Measurements from ENCODE around the gene KDM6A.
"Not testable (repeated sequence)": the region's sequence is repeated elsewhere in the genome, so short reads cannot be mapped to it uniquely, and the experiment has no call there.

KDM6A gene

DNA sequence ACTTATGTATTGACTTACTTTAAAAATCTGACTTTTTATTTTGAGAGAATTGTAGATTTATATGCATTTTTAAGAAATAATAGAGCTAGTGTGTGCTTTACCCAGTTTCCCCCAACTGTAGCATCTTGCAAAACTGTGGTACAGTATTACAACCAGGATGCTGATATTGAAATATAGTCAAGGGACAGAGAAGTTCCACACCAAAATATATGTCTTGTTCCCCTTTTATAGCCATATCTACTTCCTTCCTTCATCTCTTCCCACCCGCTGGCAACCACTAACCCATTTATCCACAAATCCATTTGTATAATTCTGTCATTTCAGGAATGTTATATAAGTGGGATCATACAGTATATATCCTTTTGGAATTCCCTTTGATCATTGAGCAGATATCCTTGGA, 16.8 kb downstream of the KDM6A start:
- DNase-seq (ENCODE audit: low read depth, low spot score): no peak

DNA sequence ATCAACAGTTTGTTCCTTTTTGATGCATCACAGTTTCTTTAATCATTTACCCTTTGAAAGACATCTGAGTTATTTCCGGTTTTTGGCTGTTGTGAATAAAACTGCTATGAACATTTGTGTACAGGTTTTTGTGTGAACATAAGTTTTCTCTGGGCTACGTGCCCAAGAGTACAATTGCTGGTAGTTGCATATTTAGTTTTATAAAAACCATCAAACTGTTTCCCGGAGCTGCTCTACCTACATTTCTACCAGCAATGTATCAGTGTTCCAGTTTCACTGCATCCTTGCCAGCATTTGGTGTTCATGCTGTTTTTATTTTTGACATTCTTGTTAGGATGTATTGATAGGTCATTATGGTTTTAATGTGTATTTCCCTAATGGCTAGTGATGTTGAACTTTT, 17.3 kb downstream of the KDM6A start:
- no peak for DNase-seq (ENCODE audit: low read depth, low spot score)

- not testable (repeated sequence) for DNase-seq (ENCODE audit: low read depth, low spot score)
Observed at GRCh38 chrX:44890687-44891086, 17.7 kb downstream of the KDM6A start.

- DNase-seq (ENCODE audit: low read depth, low spot score): no peak
Observed at GRCh38 chrX:44891642-44892041, 18.7 kb downstream of the KDM6A start.

DNA sequence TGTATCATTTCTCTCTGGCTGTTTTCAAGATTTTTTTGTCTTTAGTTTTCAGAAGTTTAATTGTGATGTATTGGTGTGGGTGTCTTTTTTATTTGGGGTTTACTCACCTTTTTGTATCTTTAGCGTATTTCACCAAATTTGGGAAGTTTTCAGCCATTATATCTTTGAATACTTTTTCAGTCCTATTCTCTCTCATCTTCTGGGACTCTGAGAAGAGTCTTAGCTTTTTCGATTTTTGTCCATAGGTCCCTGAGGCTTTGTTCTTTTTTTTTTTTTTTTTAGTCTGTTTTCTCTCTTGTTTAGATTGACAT, 23.8 kb downstream of the KDM6A start:
- DNase-seq (ENCODE audit: low read depth, low spot score): no peak

DNA sequence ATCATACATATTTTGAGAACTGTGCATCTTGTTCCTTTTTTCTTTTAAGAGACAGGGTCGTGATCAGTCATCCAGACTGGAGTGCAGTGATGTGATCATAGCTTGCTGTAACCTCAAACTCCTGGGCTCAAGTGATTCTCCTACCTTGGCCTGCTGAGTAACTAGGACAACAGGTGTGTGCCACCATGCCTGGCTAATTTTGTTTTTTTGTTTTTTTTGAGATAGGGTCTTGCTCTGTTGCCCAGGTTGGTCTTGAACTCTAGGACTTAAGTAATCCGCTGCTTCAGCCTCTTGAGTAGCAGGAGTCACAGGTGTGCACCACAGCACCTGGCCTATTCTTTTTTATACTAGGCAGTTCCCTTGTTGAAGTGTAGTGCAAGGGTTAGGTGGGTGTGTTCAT, 24.6 kb downstream of the KDM6A start:
- DNase-seq (ENCODE audit: low read depth, low spot score): no peak

GRCh38 chrX:44898411-44899221, 25.6 kb downstream of the KDM6A start:
- DNase-seq (ENCODE audit: low read depth, low spot score): no peak

DNA sequence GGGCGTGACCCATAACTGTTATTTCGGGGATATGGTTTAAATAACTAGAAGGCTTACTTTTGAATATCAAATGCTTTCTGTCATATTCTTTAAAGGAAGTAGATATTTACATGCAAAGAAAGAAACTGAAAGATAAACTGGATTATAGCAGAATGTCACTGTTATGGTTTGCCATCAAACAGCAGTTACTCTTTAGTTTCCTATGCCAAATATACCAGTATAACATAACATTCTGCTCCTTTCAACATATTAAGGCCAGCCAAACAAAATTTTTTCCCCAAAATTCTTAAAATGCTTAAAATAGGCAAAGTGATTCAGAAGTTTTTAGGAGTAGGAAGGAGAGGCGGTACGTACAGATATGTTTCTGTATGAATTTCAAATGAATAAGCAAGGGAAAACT, 27.0 kb downstream of the KDM6A start:
- DNase-seq (ENCODE audit: low read depth, low spot score): no peak

- DNase-seq (ENCODE audit: low read depth, low spot score): no peak
Observed at GRCh38 chrX:44903107-44903506, 30.1 kb downstream of the KDM6A start.

- DNase-seq (ENCODE audit: low read depth, low spot score): no peak
Observed at GRCh38 chrX:44903830-44904530, 31.0 kb downstream of the KDM6A start.

DNA sequence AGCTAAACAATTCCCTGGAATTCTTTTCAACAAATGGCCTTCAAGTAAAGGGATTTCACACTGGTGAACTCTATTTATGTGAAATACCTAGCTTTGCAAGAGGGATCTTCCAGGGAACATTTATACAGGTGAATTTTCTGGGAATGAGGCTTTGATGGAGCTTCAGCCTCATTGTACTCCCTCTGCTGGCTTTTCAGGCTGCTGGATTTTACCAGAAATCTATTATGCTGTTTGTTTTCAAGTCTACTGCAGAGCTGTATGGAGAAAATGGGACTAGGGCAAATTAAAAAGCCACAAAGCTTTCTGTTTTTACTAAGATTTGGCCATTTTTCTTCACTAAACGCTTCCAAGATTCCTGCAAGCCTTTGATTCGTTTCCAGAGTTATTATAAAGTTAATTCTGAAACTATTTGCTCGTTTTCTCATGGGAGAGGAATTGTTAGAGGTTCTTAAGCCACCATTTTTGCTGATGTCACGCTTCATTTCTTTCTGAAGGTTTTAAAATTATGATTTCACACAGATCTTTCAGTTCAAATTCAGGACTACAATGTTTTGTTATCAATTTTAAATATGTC, 31.6 kb downstream of the KDM6A start:
- no peak for DNase-seq (ENCODE audit: low read depth, low spot score)

GRCh38 chrX:44906041-44906440, 33.1 kb downstream of the KDM6A start:
- DNase-seq (ENCODE audit: low read depth, low spot score): no peak

- no peak for DNase-seq (ENCODE audit: low read depth, low spot score)
Observed at GRCh38 chrX:44906542-44906941, 33.6 kb downstream of the KDM6A start.

DNA sequence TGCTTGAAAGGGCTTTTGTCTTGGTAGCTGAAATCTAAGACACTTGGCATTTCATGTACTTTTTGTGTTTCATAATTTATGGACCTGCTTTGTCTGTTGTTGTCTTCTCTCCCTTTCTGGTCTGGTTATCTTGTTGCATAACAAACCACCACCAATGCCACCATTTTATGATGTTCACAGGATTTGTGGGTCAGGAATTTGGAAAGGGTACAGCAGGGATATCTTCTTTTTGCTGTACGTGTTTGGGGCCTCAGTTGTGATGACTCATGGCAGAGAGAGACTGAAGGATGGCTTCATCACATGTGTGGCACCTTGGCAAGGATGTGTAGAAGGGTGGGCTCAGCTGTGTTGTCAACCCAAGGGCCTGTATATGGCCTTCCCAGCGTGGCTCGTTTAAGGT, 35.2 kb downstream of the KDM6A start:
- DNase-seq (ENCODE audit: low read depth, low spot score): no peak

- DNase-seq (ENCODE audit: low read depth, low spot score): no peak
Observed at GRCh38 chrX:44908827-44909226, 35.8 kb downstream of the KDM6A start.

DNA sequence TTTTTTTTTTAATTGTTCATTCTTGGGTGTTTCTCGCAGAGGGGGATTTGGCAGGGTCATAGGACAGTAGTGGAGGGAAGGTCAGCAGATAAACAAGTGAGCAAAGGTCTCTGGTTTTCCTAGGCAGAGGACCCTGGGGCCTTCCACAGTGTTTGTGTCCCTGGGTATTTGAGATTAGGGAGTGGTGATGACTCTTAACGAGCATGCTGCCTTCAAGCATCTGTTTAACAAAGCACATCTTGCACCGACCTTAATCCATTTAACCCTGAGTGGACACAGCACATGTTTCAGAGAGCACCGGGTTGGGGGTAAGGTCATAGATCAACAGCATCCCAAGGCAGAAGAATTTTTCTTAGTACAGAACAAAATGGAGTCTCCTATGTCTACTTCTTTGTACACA, 37.5 kb downstream of the KDM6A start:
- not testable (repeated sequence) for DNase-seq (ENCODE audit: low read depth, low spot score)

DNA sequence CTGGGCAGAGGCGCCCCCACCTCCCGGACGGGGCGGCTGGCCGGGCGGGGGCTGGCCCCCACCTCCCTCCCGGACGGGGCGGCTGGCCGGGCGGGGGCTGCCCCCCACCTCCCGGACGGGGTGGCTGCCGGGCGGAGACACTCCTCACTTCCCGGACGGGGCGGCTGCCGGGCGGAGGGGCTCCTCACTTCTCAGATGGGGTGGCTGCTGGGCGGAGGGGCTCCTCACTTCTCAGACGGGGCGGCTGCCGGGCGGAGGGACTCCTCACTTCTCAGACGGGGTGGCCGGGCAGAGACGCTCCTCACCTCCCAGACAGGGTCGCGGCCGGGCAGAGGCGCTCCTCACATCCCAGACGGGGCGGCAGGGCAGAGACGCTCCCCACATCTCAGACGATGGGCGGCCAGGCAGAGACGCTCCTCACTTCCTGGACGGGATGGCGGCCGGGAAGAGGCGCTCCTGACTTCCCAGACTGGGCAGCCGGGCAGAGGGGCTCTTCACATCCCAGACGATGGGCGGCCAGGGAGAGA, 38.1 kb downstream of the KDM6A start:
- DNase-seq (ENCODE audit: low read depth, low spot score): not testable (repeated sequence)

- no peak for DNase-seq (ENCODE audit: low read depth, low spot score)
Observed at GRCh38 chrX:44913656-44914531, 40.9 kb downstream of the KDM6A start.

GRCh38 chrX:44914532-44915198, 41.7 kb downstream of the KDM6A start:
- DNase-seq (ENCODE audit: low read depth, low spot score): no peak

DNA sequence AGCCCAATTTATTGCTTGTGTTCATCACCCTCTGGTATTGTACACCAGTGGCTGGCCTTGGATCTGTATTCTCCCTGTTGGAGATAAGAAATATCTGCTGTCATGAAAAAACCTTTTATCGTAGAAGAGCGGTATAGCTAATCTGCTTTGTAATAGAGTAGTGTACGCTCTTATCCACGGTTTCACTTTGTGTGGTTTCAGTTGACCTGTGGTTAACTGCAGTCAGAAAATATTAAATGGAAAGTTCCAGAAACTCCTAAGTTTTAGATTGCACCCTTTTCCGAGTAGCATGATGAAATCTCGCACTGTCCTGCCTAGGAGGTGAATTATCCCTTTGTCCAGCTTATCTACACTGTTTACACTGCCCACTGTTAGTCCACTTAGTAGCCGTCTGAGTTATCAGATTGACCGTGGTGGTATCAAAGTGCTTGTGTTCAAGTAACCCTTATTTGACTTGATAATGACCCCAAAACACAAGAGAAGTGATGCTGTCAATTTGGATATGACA, 42.4 kb downstream of the KDM6A start:
- DNase-seq (ENCODE audit: low read depth, low spot score): no peak

DNA sequence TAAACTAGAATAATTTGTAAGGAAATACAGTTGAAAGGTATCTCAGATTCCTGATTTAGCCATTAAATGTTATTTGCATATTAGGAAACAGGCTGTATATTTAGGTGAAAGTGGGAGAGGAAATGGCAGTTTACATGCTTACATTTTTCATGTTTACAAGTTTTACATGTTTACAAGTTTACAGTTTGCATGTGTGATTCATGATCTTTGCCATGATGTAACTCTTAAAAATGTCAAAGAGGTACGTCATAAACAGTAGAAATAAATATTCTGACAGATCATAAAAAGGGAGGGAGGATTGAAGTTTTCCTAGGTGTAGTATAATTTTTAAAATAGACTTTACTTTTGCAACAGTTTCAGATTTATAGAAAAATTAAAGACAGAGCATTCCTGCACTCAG, 45.7 kb downstream of the KDM6A start:
- DNase-seq (ENCODE audit: low read depth, low spot score): no peak
